C4-2B (cell line): ENCODE measurements around the gene FOXD3.

Source experiments
- H3K27ac ChIP-seq: fragments of 450-650 bp; 2 replicates; pipeline ENCODE4 v1.5.1; 2017
- ZFX ChIP-seq: fragments of 450-650 bp; IDR thresholded peaks from 2 replicates; pipeline ENCODE4 v1.6.1; 2017
- TF ChIP-seq, protein P1 (sequence below): fragments of 450-650 bp; conservative IDR thresholded peaks from 2 replicates; pipeline ENCODE4 v1.5.1; 2017; ENCODE audit warnings: mild to moderate bottlenecking

The FOXD3 gene

DNA sequence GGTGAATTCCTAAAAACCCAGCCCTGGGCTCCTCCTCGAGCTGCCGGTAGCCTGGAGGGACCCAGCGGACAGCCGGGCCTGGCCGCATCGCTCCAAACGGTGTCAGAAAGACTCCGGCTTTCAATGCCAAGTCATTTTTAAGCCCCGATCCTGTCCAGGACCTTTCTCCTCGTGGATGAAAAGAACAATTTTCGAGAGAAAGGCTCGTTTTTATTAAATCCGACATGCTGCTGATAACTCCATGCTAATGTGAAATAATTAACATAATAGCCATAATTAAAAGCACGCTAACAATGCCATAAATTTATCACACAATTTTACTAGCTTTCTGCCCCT, 4.6 kb upstream of the FOXD3 start:
- no peak for TF ChIP-seq ZFX
- TF ChIP-seq, protein P1, sequence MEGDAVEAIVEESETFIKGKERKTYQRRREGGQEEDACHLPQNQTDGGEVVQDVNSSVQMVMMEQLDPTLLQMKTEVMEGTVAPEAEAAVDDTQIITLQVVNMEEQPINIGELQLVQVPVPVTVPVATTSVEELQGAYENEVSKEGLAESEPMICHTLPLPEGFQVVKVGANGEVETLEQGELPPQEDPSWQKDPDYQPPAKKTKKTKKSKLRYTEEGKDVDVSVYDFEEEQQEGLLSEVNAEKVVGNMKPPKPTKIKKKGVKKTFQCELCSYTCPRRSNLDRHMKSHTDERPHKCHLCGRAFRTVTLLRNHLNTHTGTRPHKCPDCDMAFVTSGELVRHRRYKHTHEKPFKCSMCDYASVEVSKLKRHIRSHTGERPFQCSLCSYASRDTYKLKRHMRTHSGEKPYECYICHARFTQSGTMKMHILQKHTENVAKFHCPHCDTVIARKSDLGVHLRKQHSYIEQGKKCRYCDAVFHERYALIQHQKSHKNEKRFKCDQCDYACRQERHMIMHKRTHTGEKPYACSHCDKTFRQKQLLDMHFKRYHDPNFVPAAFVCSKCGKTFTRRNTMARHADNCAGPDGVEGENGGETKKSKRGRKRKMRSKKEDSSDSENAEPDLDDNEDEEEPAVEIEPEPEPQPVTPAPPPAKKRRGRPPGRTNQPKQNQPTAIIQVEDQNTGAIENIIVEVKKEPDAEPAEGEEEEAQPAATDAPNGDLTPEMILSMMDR = no peak
- peak overlapping the region; percentile 26; the same call in 1 of the 2 replicates for H3K27ac ChIP-seq

DNA sequence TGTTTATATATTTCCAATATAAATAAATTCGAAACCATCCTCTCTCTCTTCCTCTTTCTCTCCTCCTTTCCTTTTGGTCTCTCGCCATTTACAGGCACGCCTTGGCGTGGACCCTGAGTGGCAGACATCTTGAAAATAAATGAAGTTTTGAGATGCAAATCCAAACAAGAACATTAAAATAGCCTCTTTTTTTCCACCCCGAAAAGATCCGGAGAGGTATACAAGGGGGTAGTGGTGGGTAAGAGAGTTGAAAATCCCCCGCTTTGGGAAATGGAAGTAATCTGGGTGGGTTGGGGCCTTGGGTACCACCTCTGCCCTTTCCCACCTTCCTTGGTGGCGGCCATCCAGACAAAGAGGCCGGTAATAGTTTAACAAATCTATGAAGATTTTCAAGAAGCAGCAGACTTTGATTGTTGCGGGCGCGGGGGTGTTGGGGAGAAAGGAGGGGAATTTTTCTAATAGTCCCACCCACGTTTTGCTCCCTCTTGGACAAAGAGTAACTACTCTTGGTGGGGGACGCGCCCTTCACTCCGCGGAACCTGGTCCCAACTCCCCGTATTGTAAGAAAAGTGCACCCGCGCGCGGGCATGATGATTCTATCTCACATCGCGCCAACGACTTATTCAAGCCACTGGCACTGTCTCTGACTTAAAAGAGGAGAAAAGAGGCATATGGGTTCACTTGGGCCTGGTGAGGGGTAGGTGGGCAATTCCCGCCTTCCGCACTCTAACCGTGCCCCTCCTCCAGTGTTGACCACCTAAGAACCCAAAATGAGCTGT, 4.0 kb upstream of the FOXD3 start:
- TF ChIP-seq ZFX = no peak
- TF ChIP-seq, protein P1 = no peak
- H3K27ac ChIP-seq = no peak overlapping the region

GRCh38 chr1:63319046-63320021, 3.0 kb upstream of the FOXD3 start:
- no peak overlapping the region for H3K27ac ChIP-seq
- no peak for TF ChIP-seq ZFX
- TF ChIP-seq, protein P1 = no peak

DNA sequence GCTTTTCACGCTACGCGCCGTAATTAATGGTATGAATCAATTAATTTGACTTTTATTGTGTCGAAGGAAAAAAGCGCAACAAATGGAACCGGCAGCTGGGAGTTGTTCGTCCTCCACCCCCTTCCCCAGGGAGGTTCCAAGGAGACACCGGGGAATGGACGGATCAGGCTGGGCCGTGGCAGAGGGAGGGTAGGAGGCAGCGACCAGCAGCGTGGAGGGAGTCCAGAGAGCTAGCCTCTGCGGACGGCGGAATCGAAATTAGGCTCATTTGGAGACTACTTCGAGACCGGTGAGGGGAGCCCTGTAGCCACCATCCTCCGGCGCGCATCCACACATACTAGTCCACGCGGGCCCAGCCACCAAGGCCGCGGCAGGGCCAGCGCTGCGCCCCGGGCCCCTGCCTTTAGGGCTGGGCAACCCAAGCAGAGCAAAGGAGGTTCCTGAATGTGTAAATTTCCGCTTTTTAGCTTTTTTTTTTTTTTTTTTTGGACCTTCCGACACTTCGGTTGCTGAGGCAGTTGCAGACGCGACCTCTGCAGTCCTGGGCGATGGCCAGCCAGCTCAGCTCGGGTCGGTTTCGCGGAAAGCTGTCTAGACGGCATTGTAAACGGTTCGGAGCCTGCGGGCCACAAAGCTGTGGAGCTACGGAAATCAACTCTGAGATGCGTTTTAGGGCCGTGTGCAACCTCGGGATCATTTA, 2.2 kb upstream of the FOXD3 start:
- H3K27ac ChIP-seq = no peak overlapping the region
- no peak for TF ChIP-seq ZFX
- TF ChIP-seq, protein P1 = no peak

DNA sequence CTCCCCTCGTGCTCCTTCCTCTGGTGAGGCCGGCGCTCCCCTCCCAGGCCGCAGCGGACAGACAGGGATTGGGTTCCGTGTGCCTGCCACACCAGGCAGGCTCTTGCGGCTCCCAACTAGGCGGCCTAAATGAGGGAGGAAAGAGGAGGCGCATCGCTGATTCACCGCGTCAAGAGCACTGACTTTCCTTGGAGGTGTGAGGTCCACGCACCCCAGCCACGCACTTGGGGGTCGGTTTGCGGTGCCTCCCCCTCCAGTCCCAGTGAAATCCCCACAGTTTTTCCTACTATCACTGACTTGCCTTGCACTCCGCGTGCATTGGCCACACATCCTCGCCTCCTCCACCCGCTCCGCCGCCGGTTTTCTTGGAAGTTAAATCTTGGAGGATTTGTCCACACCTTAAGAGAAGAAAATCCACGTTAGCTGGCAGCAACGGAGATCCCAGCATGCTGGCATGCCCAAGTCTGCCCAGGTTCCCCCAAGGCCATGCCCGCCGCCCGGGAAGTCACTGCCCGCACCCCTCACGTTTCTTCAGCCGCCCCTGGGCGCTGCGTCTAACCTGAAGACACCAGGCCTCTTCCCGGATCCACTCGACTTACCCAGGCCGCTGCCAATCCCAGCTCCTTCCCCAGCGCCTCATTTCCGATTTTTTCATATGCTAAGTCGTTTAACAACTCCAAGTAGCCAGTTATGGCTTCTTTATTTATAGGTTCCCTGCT, 1.1 kb upstream of the FOXD3 start:
- TF ChIP-seq, protein P1 = no peak
- TF ChIP-seq ZFX = no peak
- no peak overlapping the region for H3K27ac ChIP-seq

DNA sequence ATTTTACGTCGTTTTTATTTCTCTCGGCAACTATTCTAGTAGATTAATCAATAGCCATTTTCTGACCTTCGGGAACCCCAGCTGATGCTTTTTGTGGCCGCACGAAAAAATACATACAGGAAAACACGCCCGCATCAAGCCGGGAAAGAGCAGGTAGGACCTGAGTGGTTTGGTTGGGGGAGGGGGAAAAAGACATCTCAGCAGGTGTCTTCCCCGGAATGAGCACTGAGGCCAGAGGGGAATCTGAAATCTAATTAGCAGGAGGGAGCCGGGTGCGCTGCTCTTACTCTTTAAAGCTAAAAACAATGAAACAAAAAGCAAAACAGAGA, 618 bp upstream of the FOXD3 start:
- no peak overlapping the region for H3K27ac ChIP-seq
- no peak for TF ChIP-seq ZFX
- TF ChIP-seq, protein P1 = no peak
